ENCODE data around the gene SNX33.

SNX33 gene

DNA sequence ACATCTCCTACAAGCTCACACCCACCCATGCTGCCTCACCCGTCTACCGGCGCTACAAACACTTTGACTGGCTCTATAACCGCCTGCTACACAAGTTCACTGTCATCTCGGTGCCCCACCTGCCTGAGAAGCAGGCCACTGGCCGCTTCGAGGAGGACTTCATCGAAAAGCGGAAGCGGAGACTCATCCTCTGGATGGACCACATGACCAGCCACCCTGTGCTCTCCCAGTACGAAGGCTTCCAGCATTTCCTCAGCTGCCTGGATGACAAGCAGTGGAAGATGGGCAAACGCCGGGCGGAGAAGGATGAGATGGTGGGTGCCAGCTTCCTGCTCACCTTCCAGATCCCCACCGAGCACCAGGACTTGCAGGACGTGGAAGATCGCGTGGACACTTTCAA lies 2.1 kb downstream of the SNX33 start:
- Mint-ChIP-seq H3K9me3 (no peaks in the 10 kb centered on the region), H3K27ac (no peak overlapping the region), H3K4me3 (peak overlapping the region; percentile 48)

DNA sequence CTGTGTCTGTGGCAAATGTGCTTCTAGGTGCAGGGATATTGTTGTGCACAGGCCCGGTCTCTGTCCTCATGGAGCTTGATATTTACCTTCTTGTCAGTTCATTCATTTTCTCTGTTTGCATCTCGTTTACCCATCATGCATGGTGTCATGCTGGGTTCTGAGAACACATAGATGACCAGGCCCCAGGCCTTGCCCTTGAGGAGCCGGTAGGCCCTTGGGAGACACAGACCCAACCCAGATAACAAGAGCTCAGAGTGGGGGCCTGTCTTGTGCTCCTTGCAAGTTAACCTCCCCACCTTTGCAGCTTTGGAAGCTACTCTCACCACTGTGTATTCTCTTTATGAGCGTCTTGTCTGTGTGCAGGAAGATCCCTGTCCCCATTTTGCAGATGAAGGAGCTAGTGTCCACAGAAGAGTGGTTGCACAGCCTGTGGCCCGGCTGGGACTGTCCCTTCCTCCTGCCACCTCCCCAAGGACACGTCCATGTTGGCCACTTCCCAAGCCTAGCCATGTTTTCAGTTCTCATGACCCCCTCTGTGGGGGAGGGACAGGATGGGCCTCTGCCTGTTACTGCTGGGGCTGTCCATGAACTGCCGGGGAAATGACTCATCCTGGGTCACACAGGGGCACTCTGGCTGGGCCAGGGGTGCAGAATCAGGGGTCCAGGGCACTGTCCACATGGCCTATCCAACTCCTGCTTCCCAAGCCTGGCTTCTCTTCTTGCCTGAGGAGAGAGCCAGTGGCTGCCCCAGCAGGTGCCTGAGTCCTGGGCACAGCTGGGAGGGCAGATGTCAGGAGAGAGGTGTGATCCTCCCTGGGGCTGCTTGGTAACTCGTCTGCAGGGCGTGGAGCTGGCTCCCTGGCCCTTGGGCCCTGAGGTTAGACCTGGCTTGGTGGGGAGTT lies 3.4 kb downstream of the SNX33 start:
- Mint-ChIP-seq H3K36me3 (ENCODE audit: low read depth) (no peaks in the 10 kb centered on the region), H3K27ac (peak overlapping the region; percentile 2), H3K4me3 (no peak overlapping the region), H3K9me3 (no peaks in the 10 kb centered on the region), H3K4me1 (ENCODE audit: low read depth) (peaks cover 24% of the 10 kb centered on the region), H3K27me3 (ENCODE audit: low read depth) (no peaks in the 10 kb centered on the region)

More for the DNA sequence above, 2.1 kb downstream of the SNX33 start:
- H3K27me3 Mint-ChIP-seq (ENCODE audit: low read depth) = no peaks in the 10 kb centered on the region
- no peaks in the 10 kb centered on the region for H3K36me3 Mint-ChIP-seq (ENCODE audit: low read depth)
- peaks cover 24% of the 10 kb centered on the region for H3K4me1 Mint-ChIP-seq (ENCODE audit: low read depth)

DNA sequence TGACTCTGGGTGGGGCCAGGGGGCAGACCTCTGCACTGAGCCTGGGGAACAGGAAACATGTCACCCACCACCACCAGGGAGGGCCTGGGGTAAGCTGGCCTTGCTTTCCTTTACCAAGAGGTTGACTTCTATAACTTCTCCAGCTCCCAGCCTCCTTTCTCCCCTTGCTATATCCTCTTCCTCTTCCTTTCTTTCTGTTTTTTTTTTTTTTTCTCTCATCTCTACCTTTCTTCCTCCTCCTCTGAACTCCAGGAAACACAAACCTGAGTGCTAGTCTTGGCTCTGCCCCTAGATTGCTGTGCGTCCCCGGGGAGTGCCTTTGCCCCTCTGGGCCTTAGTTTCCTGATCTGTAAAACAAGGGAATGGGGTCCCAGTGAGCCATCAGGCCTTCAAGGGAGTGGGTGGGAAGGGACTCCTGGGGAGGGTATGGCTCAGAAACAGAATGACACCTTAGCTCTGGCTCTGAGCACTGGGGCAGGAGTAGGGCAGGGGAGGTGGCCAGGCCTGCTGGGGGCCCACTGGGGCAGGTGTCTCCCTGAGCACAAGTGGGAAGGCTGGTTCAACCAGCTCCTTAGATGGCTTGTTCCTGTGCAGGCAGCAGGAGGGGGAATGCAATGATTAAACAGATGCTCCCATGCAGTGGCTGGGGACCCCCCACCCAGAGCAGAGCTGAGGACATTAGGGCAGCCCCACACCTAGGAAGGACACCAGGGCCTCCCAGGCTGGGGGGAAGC lies 4.3 kb downstream of the SNX33 start:
- H3K36me3 Mint-ChIP-seq (ENCODE audit: low read depth) = no peaks in the 10 kb centered on the region
- H3K4me3 Mint-ChIP-seq = peak overlapping the region; percentile 14
- peak overlapping the region; percentile 22 for H3K27ac Mint-ChIP-seq
- no peaks in the 10 kb centered on the region for H3K27me3 Mint-ChIP-seq (ENCODE audit: low read depth)
- no peaks in the 10 kb centered on the region for H3K9me3 Mint-ChIP-seq
- H3K4me1 Mint-ChIP-seq (ENCODE audit: low read depth) = peaks cover 20% of the 10 kb centered on the region

DNA sequence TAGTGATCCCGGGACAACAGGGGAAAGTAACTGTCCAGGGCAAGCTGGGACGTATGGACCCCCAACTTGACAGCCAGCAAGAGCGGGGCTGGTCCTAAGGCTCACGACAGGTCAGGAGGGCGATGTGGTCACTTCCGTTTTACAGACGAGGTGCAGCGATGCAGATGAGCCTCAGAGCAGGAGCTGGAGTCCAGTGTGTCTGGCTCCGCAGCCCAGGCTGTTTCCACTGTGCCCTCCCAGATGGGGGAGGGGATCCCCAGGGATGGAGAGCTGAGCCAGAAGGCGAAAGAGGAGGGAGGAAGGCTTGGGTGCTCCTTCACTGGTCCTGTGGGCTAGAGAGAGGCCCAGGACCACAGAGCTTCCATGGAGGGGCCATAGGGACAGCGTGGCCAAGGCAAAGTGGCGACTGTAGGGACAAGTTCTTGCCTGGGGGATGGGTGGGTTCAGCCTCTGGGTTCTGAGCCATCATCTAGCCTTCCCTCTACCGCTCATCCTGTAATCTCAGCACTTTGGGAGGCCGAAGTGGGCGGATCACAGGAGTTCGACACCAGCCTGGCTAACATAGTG lies 5.7 kb downstream of the SNX33 start:
- no peaks in the 10 kb centered on the region for H3K9me3 Mint-ChIP-seq
- H3K27me3 Mint-ChIP-seq (ENCODE audit: low read depth) = no peaks in the 10 kb centered on the region
- H3K36me3 Mint-ChIP-seq (ENCODE audit: low read depth) = no peaks in the 10 kb centered on the region
- no peak overlapping the region for H3K4me3 Mint-ChIP-seq
- H3K4me1 Mint-ChIP-seq (ENCODE audit: low read depth) = peaks cover 18% of the 10 kb centered on the region
- H3K27ac Mint-ChIP-seq = no peak overlapping the region

DNA sequence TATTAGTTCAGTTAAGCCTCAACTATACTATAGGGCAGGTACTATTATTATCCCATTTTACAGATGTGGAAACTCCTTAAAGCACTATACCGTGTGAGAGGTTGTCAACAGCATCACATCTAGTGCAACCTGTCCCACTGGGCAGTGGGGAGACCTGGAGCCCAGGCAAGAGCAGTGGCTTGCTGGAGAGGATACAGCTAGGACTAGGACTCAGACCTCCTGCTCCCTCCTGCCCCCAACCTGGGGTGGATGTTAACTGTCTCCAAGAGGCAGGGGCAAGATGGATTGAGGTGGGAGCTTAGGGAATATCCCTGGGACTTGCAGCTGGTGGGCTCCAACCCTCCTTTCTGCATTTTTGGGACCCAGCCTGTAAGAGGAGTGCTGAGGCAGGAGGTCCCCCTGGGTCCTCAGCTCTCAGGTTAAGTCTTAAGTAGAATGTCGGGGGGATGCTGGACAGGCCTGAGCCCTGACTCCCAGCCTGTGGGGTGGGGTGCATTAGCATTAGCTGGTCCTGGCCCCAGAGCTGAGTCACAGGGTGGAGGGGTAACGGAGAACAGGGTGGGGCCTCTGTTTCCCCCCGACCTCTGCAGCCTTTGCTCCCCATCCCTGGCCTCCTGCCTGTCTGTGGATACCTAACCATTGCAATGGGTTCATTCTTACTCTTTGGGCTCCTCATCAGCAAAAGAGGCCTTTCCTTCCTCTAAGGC lies 6.6 kb downstream of the SNX33 start:
- Mint-ChIP-seq H3K4me3 (no peak overlapping the region), H3K9me3 (no peaks in the 10 kb centered on the region), H3K27ac (no peak overlapping the region), H3K27me3 (ENCODE audit: low read depth) (no peaks in the 10 kb centered on the region), H3K4me1 (ENCODE audit: low read depth) (peaks cover 18% of the 10 kb centered on the region), H3K36me3 (ENCODE audit: low read depth) (no peaks in the 10 kb centered on the region)

DNA sequence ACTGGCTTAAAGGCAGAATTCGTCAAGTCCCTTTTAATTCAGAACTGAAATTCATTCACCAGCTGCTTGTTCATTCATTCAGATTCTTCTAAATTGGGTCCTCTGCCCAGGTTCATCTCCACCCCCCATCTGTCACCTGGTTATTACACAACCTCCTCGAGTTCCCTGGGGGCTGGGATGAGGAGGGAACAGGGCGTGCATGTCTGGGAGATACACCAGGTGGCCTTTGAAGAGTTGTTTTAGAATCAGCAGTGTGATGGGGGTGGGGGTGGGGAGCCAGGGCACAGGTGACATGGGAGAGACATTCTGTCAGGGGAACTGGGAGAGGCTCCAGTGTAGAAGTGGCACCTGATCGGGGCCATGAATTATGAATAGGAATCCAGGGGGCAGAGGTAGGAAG lies 8.2 kb downstream of the SNX33 start:
- no peaks in the 10 kb centered on the region for H3K36me3 Mint-ChIP-seq (ENCODE audit: low read depth)
- no peaks in the 10 kb centered on the region for H3K27me3 Mint-ChIP-seq (ENCODE audit: low read depth)
- H3K4me3 Mint-ChIP-seq = no peak overlapping the region
- no peak overlapping the region for H3K27ac Mint-ChIP-seq
- H3K4me1 Mint-ChIP-seq (ENCODE audit: low read depth) = peaks cover 10% of the 10 kb centered on the region
- H3K9me3 Mint-ChIP-seq = no peaks in the 10 kb centered on the region

DNA sequence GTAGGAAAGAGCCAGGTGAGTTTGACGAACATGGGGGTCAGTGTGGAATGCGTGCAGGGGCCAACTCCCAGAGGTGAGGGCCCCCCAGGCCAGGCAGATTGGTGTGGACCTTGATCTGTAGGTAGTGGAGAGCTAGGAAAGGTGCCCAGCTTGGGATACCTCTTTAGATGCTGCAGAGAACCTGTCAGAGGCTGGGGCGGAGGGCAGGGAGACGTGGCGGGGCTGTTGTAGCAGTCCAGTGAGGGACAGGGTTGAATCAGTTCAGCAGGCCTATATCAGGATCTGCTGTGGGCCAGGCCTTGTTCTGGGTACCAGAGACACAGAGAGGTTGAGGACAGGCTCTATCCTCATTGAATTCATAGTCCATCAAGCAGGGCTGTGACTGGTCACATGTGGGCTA lies 8.6 kb downstream of the SNX33 start:
- no peaks in the 10 kb centered on the region for H3K36me3 Mint-ChIP-seq (ENCODE audit: low read depth)
- peaks cover 6% of the 10 kb centered on the region for H3K4me1 Mint-ChIP-seq (ENCODE audit: low read depth)
- H3K4me3 Mint-ChIP-seq = no peak overlapping the region
- no peaks in the 10 kb centered on the region for H3K9me3 Mint-ChIP-seq
- no peaks in the 10 kb centered on the region for H3K27me3 Mint-ChIP-seq (ENCODE audit: low read depth)
- H3K27ac Mint-ChIP-seq = no peak overlapping the region

DNA sequence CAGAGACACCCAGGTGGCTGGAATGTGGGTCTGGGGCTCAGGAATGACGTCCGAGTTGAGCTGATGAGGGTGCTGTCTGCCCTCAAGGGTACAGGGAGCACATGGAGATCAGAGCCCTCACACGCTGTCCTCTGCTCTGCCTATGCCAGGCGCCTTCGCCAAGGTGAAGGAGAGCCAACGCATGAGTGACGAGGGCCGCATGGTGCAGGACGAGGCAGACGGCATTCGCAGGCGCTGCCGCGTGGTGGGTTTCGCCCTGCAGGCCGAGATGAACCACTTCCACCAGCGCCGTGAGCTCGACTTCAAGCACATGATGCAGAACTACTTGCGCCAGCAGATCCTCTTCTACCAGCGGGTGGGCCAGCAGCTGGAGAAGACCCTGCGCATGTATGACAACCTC lies 9.1 kb downstream of the SNX33 start:
- no peaks in the 10 kb centered on the region for H3K36me3 Mint-ChIP-seq (ENCODE audit: low read depth)
- H3K27me3 Mint-ChIP-seq (ENCODE audit: low read depth) = no peaks in the 10 kb centered on the region
- H3K9me3 Mint-ChIP-seq = no peaks in the 10 kb centered on the region
- no peak overlapping the region for H3K27ac Mint-ChIP-seq
- peaks cover 3% of the 10 kb centered on the region for H3K4me1 Mint-ChIP-seq (ENCODE audit: low read depth)
- H3K4me3 Mint-ChIP-seq = no peak overlapping the region

DNA sequence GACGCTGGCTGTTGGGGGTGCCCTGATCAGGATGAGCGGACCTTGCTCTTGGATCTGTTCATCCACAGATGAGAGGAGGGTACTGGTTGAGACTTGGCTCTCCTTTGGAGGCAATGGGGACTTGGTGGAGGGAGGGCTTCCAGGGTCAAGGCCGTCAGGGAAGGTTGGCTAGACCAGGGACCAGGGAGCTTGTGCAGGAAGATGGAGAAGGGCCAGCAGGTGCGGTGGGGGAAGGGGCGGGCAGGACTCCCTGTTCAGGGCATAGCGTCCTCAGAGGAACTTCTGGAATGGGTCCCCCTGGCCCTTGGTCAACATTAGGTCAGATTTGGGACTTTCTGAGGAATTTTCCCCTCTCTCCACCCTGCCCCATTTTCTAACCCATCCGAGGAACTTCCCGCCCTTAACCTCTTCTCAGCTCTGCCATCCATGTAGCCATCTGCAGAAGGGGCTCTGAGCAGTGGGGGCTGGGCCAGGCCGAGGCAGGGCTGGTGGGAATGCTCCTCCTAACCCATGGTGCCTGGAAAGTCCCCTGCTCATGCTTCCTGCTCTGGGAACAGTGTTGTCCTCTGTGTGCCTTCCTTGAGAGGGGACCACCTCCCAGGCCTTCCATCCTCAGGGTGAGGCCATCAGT lies 11.5 kb downstream of the SNX33 start:
- H3K4me1 Mint-ChIP-seq (ENCODE audit: low read depth) = no peaks in the 10 kb centered on the region
- H3K36me3 Mint-ChIP-seq (ENCODE audit: low read depth) = no peaks in the 10 kb centered on the region
- no peak overlapping the region for H3K27ac Mint-ChIP-seq
- H3K27me3 Mint-ChIP-seq (ENCODE audit: low read depth) = no peaks in the 10 kb centered on the region
- no peak overlapping the region for H3K4me3 Mint-ChIP-seq
- H3K9me3 Mint-ChIP-seq = no peaks in the 10 kb centered on the region

DNA sequence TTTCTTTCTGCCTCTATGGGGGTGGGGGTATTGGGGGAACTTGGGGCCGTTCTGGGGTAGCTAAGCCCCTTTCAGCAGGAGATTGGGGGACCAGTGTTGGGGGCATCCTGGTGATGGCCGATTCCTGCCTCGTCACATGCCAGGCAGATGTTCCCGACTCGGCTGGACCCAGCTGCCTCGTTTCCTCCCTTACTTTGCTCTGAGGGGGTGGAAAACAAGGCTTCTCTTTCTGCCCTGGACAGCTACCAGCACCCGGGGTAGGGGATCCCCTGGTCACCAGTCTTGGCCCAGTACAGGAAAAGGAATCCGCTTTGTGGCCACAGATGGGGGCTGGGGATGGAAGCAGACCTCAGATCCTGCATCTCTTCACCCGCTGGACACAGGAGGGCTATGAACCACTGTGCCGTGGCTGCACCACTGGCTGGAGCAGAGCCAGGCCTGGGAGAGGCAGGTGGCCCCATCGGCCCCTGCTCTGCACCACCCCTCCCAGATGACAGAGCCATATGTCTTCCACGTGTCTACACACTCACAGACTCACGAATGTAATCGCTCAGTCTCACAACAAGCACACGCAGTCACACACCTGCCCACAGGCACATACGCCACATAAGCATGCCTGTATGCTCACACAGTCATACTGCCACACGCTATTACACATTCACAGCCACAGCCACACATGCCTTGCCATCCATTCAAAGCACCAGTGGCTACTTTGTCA lies 12.4 kb downstream of the SNX33 start:
- Mint-ChIP-seq H3K27ac (no peak overlapping the region), H3K4me3 (no peak overlapping the region), H3K27me3 (ENCODE audit: low read depth) (no peaks in the 10 kb centered on the region), H3K4me1 (ENCODE audit: low read depth) (no peaks in the 10 kb centered on the region), H3K9me3 (no peaks in the 10 kb centered on the region), H3K36me3 (ENCODE audit: low read depth) (no peaks in the 10 kb centered on the region)

DNA sequence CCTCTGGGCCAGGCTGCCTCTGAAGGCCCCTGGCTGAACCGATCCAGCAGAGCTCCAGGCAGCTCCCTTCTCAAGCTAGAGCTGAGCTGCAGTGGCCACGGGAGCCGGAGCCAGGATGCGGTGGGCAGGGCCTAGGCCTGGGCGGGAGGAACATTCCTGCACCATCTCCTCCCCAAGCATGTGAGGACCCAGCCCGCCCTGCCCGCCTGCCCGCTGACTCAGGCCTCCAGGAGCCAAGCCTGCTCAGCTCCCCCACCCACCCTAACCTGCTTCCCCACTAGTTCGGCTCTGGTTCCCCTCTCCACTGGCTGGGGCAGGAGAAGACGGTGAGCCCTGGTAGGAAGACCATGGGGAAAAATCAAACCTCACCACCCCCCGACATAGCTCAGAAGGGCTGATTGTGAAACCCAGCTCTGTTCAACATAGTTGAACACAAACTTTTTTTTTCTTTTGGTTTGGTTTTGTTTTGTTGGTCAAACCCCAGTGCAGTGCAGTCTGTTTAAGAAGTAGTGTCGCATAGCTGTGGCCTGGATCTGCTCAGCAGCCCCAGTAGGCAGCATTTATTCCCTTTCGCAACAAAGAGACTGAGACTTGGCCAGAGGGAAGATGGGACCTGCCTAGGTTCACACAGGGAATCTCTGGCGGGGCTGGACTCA lies 13.5 kb downstream of the SNX33 start:
- Mint-ChIP-seq H3K27me3 (ENCODE audit: low read depth) (no peaks in the 10 kb centered on the region), H3K27ac (no peak overlapping the region), H3K4me3 (no peak overlapping the region), H3K36me3 (ENCODE audit: low read depth) (no peaks in the 10 kb centered on the region), H3K4me1 (ENCODE audit: low read depth) (peaks cover 5% of the 10 kb centered on the region), H3K9me3 (no peaks in the 10 kb centered on the region)

DNA sequence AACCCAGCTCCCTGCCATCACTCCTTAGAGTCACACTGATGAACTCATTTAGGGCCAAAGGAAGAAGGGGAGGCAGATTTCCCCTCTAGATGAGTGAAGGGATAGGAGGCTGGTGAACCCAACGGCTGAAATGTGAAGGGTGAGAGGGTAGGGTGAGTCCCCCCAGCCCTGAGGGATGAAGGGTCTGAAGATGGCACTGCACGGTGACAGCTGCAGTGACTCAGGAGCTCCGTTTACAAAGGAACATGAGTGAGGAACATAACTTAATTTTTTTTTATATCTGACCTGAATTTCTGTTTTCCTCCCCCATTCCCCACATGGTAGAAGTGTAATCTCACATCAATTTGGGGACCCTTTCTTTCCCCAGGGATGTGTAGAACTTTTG lies 14.0 kb downstream of the SNX33 start:
- peaks cover 5% of the 10 kb centered on the region for H3K4me1 Mint-ChIP-seq (ENCODE audit: low read depth)
- H3K4me3 Mint-ChIP-seq = no peak overlapping the region
- no peaks in the 10 kb centered on the region for H3K9me3 Mint-ChIP-seq
- H3K27ac Mint-ChIP-seq = no peak overlapping the region
- no peaks in the 10 kb centered on the region for H3K36me3 Mint-ChIP-seq (ENCODE audit: low read depth)
- no peaks in the 10 kb centered on the region for H3K27me3 Mint-ChIP-seq (ENCODE audit: low read depth)

DNA sequence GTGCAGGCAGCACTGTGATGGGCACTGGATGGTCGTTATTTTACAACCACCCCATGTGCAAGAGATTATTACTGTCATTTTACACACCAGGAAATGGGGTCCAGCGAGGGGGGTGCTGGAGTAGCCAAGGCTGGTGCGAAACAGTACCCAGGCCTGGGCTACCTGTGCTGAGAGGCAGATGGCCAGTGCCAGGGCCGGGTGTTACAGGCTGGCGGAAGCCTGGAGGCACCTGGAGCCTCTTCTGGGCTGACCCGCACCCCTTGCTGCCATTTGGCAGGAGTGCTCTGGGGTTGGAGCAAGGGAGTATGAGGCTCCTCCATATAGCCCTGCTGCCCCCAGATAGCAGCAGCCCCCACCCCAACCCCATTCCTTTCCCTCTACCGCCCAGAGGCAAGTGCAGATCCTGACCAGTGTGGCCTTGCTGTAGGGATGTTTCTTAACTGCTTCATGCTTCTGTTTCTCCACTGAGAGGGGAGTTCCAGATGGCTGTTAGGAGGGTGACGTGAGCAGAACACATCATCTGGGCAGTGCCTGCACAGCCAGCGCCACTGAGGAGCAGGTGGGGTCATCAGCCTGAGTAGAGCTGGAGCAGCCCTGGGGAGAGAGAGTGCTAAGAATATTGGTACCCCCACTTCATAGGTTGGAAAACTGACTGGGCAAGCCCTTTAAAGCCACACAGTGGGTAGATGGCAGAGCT lies 15.3 kb downstream of the SNX33 start:
- Mint-ChIP-seq H3K4me1 (ENCODE audit: low read depth) (peaks cover 5% of the 10 kb centered on the region), H3K36me3 (ENCODE audit: low read depth) (no peaks in the 10 kb centered on the region), H3K27ac (no peak overlapping the region), H3K9me3 (no peaks in the 10 kb centered on the region), H3K4me3 (no peak overlapping the region), H3K27me3 (ENCODE audit: low read depth) (no peaks in the 10 kb centered on the region)

All from T-helper 1 cell treated with Interleukin-12 subunit alpha and Interleukin-12 subunit beta and Interleukin-4 antibody, amounts not matched to agents 30 μg/mL and 1 μg/mL, for 36 hours (primary cell).